Measurements from ENCODE around the gene TNFRSF1B.
A peak's percentile ranks its signal among the peaks of the same experiment; 100 is the strongest.

DNA sequence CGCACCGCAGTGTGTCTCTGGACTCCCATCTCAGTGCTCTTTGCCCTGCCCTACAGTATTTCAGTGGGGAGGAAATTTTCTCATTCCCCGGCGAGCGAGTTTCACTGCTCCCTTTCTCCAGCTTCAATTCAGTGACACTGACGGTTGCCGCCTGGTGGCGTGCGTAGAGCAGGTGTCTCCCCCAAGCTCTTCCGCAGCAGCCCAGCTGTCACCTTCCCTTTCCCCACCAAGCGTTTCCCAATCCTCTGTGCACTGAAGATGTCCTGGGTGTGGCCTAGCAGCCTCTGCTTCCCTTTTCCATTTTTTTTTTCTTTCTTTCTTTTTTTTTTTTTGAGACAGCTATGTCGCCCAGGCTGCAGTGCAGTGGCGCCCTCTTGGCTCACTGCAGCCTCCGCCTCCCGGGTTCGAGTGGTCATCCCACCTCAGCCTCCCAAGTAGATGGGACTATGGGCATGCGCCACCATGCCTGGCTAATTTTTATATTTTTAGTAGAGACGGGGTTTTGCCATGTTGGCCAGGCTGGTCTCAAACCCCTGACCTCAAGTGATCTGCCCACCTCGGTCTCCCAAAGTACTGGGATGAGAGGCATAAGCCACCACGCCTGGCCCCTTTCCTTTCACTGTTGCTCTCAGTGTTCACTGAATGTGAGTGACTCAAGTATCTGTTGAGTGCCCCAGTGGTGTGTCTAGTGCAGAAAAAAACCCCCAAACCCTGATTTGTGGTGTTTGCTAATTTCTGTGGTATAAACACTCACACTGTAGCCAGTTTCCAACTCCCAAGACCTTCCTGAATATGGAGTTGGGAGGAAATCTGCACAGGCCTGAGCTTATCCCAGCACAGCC lies 30.1 kb downstream of the TNFRSF1B start:
- TF ChIP-seq CTCF (IDR thresholded peaks at IDR 0.05; ENCODE audit: low read depth, low read length, poor library complexity, severe bottlenecking) = peak; percentile 88
- no peak for TF ChIP-seq EZH2phosphoT487 (IDR thresholded peaks at IDR 0.05; ENCODE audit: borderline replicate concordance, low read length)

Data from DOHH2 (cell line).